HG03442 (cell line): Measurements from ENCODE around the gene INPP5K.
"Not testable (repeated sequence)": the region's sequence is repeated elsewhere in the genome, so short reads cannot be mapped to it uniquely, and the experiment has no call there.

ENCODE experiments used
- ATAC-seq: cut with Tn5 transposase; IDR thresholded peaks from one replicate; pipeline ENCODE4 v1.9.1; 2021; ENCODE audit warnings: mild to moderate bottlenecking, moderate library complexity; ENCODE audit not compliant: unreplicated experiment

Gene INPP5K

DNA sequence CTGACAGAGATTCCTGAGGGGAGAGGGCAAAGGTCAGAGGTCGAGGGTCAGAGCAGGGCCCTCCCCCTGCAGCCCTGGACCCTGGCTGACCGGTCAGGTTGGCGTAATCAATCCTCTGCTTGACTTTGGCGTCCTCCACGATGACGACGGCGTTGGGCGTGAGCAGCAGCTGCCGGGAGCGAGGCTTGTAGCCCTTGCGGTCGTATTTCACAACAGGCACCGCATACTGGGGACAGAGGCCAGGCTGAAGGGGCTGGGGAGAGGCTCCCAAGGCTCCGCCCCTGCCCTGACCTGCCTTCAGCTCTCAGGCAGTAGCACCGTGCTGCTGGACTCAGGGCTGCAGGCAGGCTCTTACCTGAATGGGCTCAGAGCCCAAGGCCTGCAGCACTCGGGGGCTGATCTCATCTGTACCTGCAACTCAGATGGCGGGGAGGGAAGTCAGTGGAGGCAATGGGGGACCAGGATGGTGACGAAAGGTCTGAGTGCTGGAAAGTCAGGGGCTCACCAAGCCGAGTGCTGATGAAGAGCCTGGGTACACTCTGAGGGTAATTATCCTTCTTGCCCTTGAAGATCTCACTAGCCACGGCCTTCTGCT, 48.4 kb downstream of the INPP5K start:
- no peak for ATAC-seq

DNA sequence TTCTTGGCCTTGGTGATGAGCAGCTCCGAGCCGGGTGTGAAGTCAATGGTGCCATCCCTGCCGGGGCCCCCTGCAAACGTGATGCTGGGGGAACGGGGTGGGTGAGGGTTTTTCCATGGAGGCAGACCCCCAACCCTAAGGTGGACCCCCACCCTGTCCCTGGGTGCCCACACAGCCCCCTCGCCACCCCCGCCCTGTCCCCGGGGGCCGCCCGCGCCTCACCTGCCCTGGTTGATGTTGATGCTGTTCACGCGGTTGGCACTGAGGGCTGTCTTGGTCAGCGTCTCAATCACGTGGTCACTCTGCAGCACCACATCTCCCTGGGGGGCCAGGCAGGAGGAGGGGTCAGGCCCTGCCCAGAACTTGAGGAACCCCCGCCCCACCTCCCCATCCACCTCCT, 49.2 kb downstream of the INPP5K start:
- no peak for ATAC-seq

DNA sequence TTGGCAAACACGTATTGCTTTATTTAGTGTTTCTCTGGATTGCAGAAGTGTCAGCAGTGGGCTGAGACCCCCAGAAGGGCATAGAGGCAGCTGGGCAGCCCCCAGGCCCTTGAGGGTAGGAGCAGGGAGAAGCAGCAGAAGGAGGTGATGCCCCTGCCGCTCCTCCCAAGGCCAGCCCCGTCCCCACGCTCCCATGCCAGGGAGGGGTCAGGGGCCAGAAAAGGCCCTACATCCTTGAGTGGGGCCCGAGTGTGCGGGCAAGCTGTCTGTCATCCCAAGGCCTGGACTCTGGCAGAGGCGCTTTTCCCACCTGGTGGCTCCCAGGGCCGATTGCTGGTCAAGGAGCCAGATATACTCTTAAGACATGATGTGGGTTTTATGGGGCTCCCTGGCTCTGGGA, 52.2 kb downstream of the INPP5K start:
- ATAC-seq: no peak

DNA sequence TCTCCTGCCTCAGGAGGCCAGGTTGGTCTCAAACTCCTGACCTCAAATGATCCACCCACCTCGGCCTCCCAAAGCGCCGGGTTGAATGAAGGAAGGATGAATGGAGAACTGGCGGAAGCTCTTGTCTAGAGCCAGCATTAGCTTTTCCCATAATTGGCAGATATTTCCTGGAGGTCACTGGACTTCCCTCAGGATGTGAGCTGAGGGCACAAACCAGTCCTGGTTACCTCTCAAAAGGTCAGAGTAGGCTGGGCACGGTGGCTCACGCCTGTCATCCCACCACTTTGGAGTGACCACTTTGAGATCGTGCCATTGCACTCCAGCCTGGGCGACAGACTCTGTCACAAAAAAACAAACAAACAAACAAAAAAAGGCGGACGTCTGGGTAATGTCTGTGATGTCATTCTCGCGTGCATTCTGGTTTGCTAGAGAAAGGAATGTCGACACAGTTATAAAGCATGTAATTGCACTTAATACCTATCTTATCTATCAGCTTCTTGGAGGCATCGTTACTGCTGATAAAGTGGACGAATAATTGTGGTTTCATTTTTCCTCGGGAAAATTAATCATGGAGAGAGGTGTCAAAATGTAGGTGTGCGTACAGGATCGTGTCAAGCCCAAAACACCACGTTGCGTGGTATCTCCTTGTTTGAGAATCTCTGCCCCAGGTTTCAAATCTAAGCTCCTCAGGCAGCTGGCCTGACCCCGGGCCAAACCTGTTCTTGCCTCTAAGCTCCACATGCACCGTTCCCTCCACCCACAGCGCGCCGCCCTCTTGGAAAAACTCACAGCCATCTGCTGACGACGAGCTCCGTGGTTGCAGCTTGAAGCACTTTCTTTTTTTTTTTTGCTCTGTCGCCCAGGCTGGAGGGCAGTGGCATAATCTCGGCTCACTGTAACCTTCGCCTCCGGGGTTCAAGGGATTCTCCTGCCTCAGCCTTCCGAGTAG, 54.0 kb downstream of the INPP5K start:
- ATAC-seq: no peak

DNA sequence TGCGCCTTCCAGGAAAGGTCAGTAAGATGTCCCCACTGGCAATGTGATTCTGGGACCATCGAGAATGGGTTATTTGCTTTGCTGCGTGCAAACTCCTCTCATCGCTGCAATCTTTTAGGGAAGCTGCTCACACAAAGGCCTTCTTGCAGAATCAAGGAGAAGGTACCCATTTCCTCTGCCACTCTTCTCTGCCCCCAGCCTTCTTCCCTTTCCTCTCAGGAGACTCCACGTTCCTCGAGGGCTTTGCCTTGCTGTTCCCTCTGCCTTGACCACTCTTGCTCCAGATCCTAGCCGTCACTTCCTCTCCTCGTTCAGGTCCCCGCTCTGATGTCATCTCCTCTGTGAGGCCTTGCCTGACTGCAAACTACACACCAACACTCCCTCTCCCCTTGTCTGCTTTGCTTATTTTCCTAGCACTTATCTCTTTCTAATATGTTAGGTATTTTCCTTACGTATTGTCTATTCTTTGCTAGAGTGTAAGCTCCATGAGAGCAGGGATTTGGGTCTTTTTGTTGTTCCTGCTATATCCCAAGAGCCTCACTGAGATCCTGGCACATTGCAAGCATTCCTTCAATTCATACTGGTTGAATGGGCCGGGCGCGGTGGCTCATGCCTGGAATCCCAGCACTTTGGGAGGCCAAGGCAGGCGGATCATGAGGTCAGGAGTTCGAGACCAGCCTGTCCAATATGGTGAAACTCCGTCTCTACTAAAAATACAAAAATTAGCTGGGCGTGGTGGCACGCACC, 55.0 kb downstream of the INPP5K start:
- ATAC-seq: no peak

DNA sequence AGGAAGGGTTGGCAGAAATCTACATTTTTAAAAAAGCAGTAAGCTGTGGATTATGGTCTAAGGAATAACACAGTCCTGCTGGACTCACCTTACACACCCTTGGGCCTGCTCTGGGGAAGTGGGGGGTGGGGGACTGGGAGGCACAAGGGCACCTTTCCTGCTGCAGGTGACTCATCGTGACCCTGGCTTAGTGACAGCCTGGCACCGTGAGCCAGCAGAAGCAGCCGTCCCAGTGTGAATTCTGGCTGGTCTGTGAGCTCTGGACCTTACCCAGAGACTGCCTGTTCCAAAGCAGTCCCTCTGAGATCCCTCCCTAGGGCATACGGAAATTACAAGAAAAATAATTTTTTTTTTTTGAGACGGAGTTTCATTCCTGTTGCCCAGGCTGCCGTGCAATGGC, 56.2 kb downstream of the INPP5K start:
- no peak for ATAC-seq

DNA sequence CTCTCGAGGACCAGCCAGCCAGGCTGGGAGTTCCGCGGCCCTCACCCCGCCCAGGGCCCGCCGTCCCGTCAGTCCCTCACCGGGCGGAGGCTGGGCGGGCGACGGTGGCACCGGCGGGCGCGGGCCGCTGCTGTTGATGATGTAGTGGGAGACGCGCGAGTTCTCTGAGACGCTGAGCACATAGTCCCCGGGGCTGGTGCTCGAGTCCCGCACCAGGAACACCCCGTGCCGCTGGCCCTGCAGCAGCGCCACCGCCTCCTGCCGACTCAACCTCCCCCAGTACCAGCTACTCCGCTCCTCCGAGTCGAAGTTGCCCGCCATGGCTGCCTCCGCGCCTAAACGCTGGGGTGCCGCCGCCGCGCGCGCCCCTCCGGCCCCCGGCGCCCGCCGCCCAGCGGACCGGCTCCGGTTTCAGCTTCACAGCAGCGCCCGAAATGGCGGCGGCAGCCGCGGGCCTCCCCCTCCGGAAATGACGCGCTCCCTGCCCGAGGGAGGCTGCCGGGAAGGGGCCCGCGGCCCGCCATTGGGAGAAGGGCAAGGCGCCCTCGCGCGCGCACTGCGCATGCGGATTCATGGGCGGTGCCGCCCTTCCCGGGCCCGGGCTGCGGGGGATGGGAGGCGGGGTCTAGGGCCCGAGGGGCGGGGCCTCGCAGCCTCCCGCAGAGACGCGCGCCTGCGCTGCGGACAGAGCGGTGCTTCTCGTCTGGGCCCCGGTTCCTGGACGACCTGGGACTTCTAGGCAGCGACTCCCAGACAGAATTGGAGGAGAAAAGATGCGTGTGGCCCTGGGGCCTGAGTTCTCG, 60.4 kb downstream of the INPP5K start, which contains the start of gene CRK:
CRK (minus strand) TSS at position 436 of the 803 bp plus-strand sequence; CDS start at position 321, 115 bp downstream.
- ATAC-seq: peak; percentile 83

DNA sequence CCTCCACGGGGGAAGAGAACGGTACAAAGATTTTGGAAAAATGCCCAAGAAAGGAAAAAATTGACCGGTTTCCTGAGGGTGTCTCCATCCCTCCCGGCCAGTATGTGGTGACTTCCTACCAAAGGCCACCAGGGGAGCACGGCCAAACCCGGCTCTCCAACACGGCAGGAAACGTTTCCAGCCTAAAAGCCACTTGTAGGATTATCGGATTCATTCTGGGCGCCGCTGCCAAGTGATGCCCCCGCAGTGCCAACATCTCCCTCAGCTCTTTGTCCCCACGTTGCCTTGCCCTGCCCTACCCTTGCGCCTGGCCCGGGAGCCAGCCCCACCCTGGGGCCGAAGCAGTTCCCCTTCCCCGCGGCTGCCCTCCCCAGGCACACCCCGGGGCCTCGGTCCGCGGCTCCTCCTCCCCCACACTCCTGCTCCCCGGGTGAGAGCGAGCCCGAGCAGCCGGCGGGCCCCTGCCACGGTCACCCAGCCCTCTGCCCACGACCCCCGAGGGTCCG, 61.1 kb downstream of the INPP5K start:
- peak; percentile 28 for ATAC-seq

DNA sequence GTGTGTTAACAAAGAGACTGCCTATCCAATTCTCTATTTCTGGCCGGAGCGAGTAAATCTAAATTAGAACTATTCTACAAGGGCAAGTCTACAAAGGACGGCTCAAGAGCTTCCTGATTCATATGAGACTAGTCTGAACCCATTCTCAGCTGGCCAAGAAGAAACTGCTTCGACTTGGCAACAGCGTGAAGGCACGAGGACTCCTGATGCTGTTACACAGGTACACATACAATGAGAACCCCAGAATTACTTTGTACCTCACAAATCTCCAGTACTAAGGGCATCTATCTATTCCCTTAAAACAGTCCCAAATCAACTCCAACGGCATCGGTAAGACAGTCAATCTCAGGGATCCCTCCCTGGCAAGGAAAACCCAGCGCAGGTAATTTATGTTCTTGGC, 61.9 kb downstream of the INPP5K start:
- no peak for ATAC-seq

DNA sequence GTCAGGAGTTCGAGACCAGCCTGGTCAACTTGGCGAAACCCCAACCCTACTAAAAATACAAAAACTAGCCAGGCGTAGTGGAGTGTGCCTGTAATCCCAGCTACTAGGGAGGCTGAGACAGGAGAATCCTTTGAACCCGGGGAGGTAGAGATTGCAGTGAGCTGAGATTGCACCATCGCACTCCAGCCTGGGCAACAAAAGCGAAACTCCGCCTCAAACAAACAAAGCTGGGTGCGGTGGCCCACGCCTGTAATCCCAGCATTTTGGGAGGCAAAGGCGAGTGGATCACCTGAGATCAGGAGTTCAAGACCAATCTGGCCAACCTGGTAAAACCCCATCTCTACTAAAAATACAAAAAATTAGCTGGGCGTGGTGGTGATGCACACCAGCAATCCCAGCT, 62.7 kb downstream of the INPP5K start:
- ATAC-seq: not testable (repeated sequence)

DNA sequence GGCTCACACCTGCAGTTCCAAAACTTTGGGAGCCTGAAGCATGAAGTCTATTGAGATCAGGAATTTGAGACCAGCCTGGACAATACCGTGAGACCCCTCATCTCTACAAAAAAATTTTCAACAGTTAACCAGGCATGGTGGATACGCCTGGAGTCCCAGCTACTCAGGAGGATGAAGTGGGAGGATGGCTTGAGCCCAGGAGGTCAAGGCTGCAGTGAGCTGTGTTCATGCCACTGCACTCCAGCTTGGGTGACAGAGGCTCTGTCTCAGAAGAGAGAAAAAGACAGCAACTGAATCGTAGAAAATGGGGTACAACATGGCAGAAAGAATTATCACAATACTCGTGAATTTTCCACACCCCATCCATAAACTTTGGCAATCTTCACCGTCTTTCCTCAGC, 63.6 kb downstream of the INPP5K start:
- no peak for ATAC-seq

DNA sequence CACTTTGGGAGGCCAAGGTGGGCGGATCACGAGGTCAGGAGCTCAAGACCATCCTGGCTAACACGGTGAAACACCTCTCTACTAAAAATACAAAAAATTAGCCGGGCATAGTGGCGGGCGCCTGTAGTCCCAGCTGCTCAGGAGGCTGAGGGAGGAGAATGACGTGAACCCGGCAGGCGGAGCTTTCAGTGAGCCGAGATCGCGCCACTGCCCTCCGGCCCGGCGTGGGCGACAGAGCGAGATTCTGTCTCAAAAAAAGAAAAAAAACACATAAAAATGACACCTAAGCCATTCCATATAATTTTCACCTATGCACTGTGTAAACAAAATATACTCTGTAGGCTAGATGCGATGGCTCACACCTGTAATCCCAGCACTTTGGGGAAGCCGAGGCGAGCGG, 66.2 kb downstream of the INPP5K start:
- not testable (repeated sequence) for ATAC-seq

DNA sequence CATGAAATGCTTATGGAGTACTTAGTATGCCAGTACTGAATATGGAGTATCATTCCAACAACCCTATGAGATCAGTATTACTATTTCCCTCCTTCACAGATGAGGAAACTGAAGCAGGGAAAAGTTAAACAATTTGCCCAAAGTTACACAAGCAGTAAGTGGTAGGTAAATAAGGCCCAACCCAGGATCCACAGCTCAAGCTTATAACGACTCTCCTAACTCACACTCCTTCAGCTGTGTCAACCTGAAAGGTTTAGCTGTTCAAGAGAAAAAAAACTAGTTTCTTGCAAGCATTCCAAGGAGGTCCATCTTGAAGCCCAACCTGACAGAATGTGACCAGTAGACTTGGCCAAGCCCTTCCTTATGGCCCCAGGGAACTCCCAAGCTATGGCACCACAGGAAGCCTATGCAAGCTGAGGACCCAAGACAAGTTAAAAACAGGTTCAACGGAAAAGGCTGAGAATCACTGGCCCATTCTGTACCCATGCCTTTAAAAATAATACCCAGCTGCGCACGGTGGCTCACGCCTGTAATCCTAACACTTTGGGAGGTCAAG, 66.9 kb downstream of the INPP5K start:
- no peak for ATAC-seq

DNA sequence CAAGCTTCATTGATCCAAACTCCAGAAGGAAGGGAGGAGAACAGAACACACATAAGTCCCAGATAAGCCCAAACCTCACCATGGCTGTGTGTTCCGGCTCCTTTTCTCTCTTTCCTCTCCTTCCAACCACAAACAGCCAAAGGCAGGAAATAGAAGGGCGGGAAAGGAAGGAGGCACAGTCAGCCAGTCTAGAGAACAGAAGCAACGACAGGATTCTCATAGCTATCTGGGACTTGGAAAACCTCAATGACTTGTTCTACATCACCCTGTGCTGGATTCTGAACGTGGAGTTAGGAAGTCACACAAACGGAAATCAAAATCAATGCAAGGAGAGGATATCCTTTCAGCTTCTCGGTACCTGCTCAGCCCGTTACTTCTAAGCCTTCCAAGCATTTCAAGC, 69.4 kb downstream of the INPP5K start:
- ATAC-seq: no peak

DNA sequence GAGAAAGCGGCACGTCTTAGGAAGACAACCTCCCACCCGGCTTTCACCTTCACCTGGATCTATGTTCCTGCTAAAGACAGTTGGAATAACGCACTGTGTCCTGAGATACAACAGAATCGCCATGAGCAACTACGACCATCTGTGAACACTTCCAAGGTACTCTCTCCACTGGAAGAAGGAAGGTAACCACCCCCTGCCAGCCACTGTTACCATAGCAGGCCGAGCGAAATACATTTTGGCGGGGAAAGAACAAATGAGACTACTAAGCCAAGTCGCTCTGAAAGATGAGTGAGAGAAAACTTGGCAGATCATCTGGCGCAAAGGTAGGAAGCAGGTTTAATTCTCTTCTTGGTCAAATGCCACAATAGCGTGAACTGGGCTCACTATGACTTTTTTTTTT, 70.2 kb downstream of the INPP5K start:
- no peak for ATAC-seq

DNA sequence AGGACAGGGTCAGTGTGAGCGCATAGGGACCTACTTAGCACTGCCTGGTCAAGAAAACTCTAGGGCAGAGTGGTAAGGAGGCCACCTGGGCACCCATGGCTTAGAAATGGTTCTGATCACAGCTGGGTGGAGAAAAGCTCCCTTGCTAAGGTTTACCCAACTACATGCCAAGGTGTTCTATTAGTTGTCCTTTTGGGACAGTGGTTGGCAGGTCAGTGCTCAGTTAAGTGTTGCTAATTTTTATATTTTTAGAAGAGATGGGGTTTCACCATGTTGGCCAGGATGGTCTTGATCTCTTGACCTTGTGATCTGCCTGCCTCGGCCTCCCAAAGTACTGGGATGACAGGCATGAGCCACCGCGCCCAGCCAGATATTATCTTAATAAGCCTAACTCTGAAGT, 70.7 kb downstream of the INPP5K start:
- ATAC-seq: not testable (repeated sequence)
